WTC11 (cell line): ENCODE results near the gene MRPS11. TPM values are rescaled to one million over a fixed set of nuclear protein-coding genes. Genes with fewer than 3 reads are reported as not detected.

Source experiments
- ATAC-seq: fragments of 200-7000 bp; cut with Tn5 transposase; 2 replicates; pipeline ENCODE4 v1.10.0; 2021; ENCODE audit warnings: mild to moderate bottlenecking, moderate library complexity
- CTCF ChIA-PET: fragments of 300-600 bp; sonication (Branson Sonifier 250); formaldehyde crosslinking; loops from one replicate; lab custom pipeline; 2021; ENCODE audit warnings: antibody characterized with exemption; lab: Charles Lee
- POLR2A ChIA-PET: fragments of 350-600 bp; sonication (Branson Sonifier 250); formaldehyde crosslinking; loops from one replicate; lab custom pipeline; 2021; ENCODE audit warnings: antibody characterized with exemption; lab: Charles Lee
- DNase-seq: peaks from one replicate; pipeline ENCODE4 v3.0.0; 2021; ENCODE audit warnings: low spot score
- H3K27ac Mint-ChIP-seq: 2 replicates; pipeline ENCODE4 v1.8.0; 2021; ENCODE audit warnings: mixed read lengths
- H3K27me3 Mint-ChIP-seq: 2 replicates; pipeline ENCODE4 v1.8.0; 2021; ENCODE audit warnings: low read depth, mild to moderate bottlenecking, moderate library complexity, mixed read lengths
- H3K36me3 Mint-ChIP-seq: 2 replicates; pipeline ENCODE4 v1.8.0; 2021; ENCODE audit warnings: mixed read lengths
- H3K4me1 Mint-ChIP-seq: 2 replicates; pipeline ENCODE4 v1.8.0; 2022; ENCODE audit warnings: mixed read lengths
- H3K4me3 Mint-ChIP-seq: 2 replicates; pipeline ENCODE4 v1.8.0; 2021; ENCODE audit warnings: mild to moderate bottlenecking, moderate library complexity, mixed read lengths
- H3K9me3 Mint-ChIP-seq: 2 replicates; pipeline ENCODE4 v1.8.0; 2021; ENCODE audit warnings: mixed read lengths
- ARID4B ChIP-seq: sonication (generic); formaldehyde crosslinking; IDR thresholded peaks from 2 replicates; pipeline ENCODE4 v1.8.0; 2023; ENCODE audit warnings: missing genetic modification reagents, mild to moderate bottlenecking, borderline replicate concordance
- ATF1 ChIP-seq: sonication (generic); formaldehyde crosslinking; IDR thresholded peaks from 2 replicates; pipeline ENCODE4 v1.8.1; 2023; ENCODE audit warnings: mild to moderate bottlenecking, moderate library complexity, missing genetic modification reagents
- E2F1 ChIP-seq: sonication (generic); formaldehyde crosslinking; IDR thresholded peaks from 2 replicates; pipeline ENCODE4 v1.8.0; 2022; ENCODE audit warnings: mild to moderate bottlenecking, missing genetic modification reagents
- E2F4 ChIP-seq: sonication (generic); formaldehyde crosslinking; IDR thresholded peaks from 2 replicates; pipeline ENCODE4 v1.8.1; 2022; ENCODE audit warnings: low read depth, mild to moderate bottlenecking, moderate library complexity, missing genetic modification reagents, borderline replicate concordance
- FOXJ3 ChIP-seq: sonication (generic); formaldehyde crosslinking; IDR thresholded peaks from 2 replicates; pipeline ENCODE4 v1.9.0; 2021; ENCODE audit warnings: missing genetic modification reagents, mild to moderate bottlenecking, borderline replicate concordance
- GRHL2 ChIP-seq: fragments of 250-450 bp; sonication (Bioruptor Pico); IDR thresholded peaks from 2 replicates; pipeline ENCODE4 v1.8.0; 2022; ENCODE audit warnings: mild to moderate bottlenecking, moderate library complexity; ENCODE audit not compliant: insufficient replicate concordance, severe bottlenecking
- JUN ChIP-seq: sonication (generic); formaldehyde crosslinking; IDR thresholded peaks from 2 replicates; pipeline ENCODE4 v1.8.0; 2023; ENCODE audit warnings: mild to moderate bottlenecking, missing genetic modification reagents
- KAT7 ChIP-seq: sonication (generic); formaldehyde crosslinking; IDR thresholded peaks from 2 replicates; pipeline ENCODE4 v1.8.1; 2023; ENCODE audit warnings: missing genetic modification reagents, mild to moderate bottlenecking, borderline replicate concordance
- SOX15 ChIP-seq: fragments of 250-450 bp; sonication (Bioruptor Pico); IDR thresholded peaks from 2 replicates; pipeline ENCODE4 v1.9.0; 2021; ENCODE audit warnings: mild to moderate bottlenecking
- SP1 ChIP-seq: sonication (generic); formaldehyde crosslinking; conservative IDR thresholded peaks from 2 replicates; pipeline ENCODE4 v1.8.1; 2022; ENCODE audit warnings: missing genetic modification reagents
- TEAD1 ChIP-seq: sonication (generic); formaldehyde crosslinking; IDR thresholded peaks from 2 replicates; pipeline ENCODE4 v1.8.0; 2022; ENCODE audit warnings: mild to moderate bottlenecking, missing genetic modification reagents
- TEAD4 ChIP-seq: sonication (generic); formaldehyde crosslinking; IDR thresholded peaks from 2 replicates; pipeline ENCODE4 v1.8.0; 2022; ENCODE audit warnings: mild to moderate bottlenecking, missing genetic modification reagents
- ZNF232 ChIP-seq: sonication (generic); formaldehyde crosslinking; IDR thresholded peaks from 2 replicates; pipeline ENCODE4 v1.8.0; 2022; ENCODE audit warnings: mild to moderate bottlenecking, missing genetic modification reagents
- ZNF317 ChIP-seq: sonication (generic); formaldehyde crosslinking; IDR thresholded peaks from 2 replicates; pipeline ENCODE4 v1.8.1; 2023; ENCODE audit warnings: low read depth, mild to moderate bottlenecking, moderate library complexity, missing genetic modification reagents, borderline replicate concordance
- ZNF512 ChIP-seq: sonication (generic); formaldehyde crosslinking; IDR thresholded peaks from 2 replicates; pipeline ENCODE4 v1.8.1; 2022; ENCODE audit warnings: missing genetic modification reagents, borderline replicate concordance
- total RNA-seq: library from RNA; stranded (reverse); gene quantifications from 3 replicates; pipeline ENCODE4 v1.2.3, GENCODE V29; 2021
- TF ChIP-seq, protein P1 (sequence below): fragments of 200-600 bp; IDR thresholded peaks from 2 replicates; pipeline ENCODE4 v1.8.0; 2022; ENCODE audit warnings: antibody characterized with exemption
- TF ChIP-seq, protein P2 (sequence below): fragments of 250-450 bp; sonication (Bioruptor Pico); IDR thresholded peaks from 2 replicates; pipeline ENCODE4 v1.9.0; 2021; ENCODE audit warnings: mild to moderate bottlenecking

Gene MRPS11
- total RNA-seq, 1 experiment from 2014 or later: 49.1 TPM

DNA sequence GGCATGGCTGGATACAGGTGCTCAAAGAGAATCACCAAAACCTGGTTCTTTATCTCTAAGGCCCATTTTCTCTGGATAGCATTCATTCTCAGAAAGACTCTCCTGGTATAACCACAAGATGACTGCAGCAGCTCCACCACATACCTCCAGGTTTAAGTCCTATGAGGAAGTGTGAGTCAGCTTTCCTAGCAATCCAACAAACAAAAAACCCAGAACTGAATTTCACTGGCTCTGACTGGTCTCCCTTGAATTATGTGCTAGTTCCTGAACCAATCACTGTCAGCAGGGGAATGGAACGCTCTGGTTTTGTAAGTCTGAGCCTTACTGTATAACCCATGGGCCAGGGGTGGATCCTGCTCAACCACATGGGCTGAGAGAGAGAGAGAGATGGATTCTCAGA lies 27.5 kb upstream of the MRPS11 start (continued):
- TF ChIP-seq, protein P1, sequence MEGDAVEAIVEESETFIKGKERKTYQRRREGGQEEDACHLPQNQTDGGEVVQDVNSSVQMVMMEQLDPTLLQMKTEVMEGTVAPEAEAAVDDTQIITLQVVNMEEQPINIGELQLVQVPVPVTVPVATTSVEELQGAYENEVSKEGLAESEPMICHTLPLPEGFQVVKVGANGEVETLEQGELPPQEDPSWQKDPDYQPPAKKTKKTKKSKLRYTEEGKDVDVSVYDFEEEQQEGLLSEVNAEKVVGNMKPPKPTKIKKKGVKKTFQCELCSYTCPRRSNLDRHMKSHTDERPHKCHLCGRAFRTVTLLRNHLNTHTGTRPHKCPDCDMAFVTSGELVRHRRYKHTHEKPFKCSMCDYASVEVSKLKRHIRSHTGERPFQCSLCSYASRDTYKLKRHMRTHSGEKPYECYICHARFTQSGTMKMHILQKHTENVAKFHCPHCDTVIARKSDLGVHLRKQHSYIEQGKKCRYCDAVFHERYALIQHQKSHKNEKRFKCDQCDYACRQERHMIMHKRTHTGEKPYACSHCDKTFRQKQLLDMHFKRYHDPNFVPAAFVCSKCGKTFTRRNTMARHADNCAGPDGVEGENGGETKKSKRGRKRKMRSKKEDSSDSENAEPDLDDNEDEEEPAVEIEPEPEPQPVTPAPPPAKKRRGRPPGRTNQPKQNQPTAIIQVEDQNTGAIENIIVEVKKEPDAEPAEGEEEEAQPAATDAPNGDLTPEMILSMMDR: no peak
- TF ChIP-seq SP1 (CRISPR knock-in tag): no peak
- no peak for TF ChIP-seq FOXJ3 (CRISPR knock-in tag)
- no peak for TF ChIP-seq TEAD1 (CRISPR knock-in tag)
- no peak for TF ChIP-seq ZNF317 (CRISPR knock-in tag)
- TF ChIP-seq, protein P2, sequence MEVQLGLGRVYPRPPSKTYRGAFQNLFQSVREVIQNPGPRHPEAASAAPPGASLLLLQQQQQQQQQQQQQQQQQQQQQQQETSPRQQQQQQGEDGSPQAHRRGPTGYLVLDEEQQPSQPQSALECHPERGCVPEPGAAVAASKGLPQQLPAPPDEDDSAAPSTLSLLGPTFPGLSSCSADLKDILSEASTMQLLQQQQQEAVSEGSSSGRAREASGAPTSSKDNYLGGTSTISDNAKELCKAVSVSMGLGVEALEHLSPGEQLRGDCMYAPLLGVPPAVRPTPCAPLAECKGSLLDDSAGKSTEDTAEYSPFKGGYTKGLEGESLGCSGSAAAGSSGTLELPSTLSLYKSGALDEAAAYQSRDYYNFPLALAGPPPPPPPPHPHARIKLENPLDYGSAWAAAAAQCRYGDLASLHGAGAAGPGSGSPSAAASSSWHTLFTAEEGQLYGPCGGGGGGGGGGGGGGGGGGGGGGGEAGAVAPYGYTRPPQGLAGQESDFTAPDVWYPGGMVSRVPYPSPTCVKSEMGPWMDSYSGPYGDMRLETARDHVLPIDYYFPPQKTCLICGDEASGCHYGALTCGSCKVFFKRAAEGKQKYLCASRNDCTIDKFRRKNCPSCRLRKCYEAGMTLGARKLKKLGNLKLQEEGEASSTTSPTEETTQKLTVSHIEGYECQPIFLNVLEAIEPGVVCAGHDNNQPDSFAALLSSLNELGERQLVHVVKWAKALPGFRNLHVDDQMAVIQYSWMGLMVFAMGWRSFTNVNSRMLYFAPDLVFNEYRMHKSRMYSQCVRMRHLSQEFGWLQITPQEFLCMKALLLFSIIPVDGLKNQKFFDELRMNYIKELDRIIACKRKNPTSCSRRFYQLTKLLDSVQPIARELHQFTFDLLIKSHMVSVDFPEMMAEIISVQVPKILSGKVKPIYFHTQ (CRISPR knock-in tag): no peak
- TF ChIP-seq GRHL2 (CRISPR knock-in tag): no peak
- TF ChIP-seq TEAD4 (CRISPR knock-in tag): no peak
- TF ChIP-seq ATF1 (CRISPR knock-in tag): no peak
- no peak for TF ChIP-seq ZNF232 (CRISPR knock-in tag)

GRCh38 chr15:88441076-88441730 lies 26.3 kb upstream of the MRPS11 start:
- peaks cover 9% of the 10 kb centered on the region for H3K36me3 Mint-ChIP-seq
- H3K9me3 Mint-ChIP-seq: peaks cover 27% of the 10 kb centered on the region
- DNase-seq (no peak), ATAC-seq (no peak)
- ChIA-PET CTCF (no interaction called here), POLR2A (no interaction called here)
- no peak for TF ChIP-seq E2F1 (CRISPR knock-in tag)
- TF ChIP-seq, protein P1: no peak
- H3K27ac Mint-ChIP-seq: no peak overlapping the region
- peaks cover 22% of the 10 kb centered on the region for H3K27me3 Mint-ChIP-seq
- no peak overlapping the region for H3K4me3 Mint-ChIP-seq
- H3K4me1 Mint-ChIP-seq: peaks cover 7% of the 10 kb centered on the region; the same call in 1 of the 2 replicates

DNA sequence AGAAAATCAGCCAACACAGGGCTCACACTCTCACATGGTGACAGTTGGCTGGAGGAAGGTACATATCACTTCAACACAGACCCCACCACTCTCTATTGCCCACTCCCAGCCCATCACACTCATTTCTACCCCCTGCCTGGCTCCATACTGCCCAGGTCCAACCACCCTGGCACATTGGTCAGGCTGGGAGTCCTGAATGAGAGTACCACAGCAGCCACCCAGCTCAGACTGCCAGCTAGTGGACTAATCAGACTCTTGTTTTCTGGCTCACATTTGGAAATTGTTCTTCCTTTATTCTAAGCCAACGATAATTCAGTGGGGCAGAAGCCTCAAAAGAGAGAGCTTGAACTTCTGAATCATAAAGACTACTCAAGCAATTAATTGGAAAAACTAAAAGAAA lies 20.3 kb upstream of the MRPS11 start:
- ChIA-PET CTCF (interaction anchor here (1.2 to 4.5 kb wide), 6 partner anchors 12 to 190 kb away, joined by 3 to 23 read pairs (median 5); no protein-coding TSS in a partner anchor), POLR2A (no interaction called here)
- no peak overlapping the region for H3K4me3 Mint-ChIP-seq
- DNase-seq (no peak), ATAC-seq (no peak)
- no peak overlapping the region for H3K27ac Mint-ChIP-seq
- peaks cover 9% of the 10 kb centered on the region for H3K36me3 Mint-ChIP-seq
- H3K4me1 Mint-ChIP-seq: peaks cover 5% of the 10 kb centered on the region
- peaks cover 27% of the 10 kb centered on the region for H3K9me3 Mint-ChIP-seq
- H3K27me3 Mint-ChIP-seq: peaks cover 29% of the 10 kb centered on the region
- no peak for TF ChIP-seq SOX15 (CRISPR knock-in tag)
- TF ChIP-seq ARID4B: no peak
- TF ChIP-seq ZNF512 (CRISPR knock-in tag): no peak
- TF ChIP-seq E2F4 (CRISPR knock-in tag): no peak
- TF ChIP-seq KAT7: no peak
- TF ChIP-seq JUN (CRISPR knock-in tag): no peak
